H9 (cell line): Measurements from ENCODE around the gene RRP9. TPM values are rescaled to one million over a fixed set of nuclear protein-coding genes. Genes with fewer than 3 reads are reported as not detected.

Experiments
- DNase-seq: peaks from one replicate; pipeline ENCODE4 v3.0.0-alpha.2; 2017
- H2AFZ ChIP-seq: one replicate; pipeline ENCODE4 v1.6.1; 2013; ENCODE audit warnings: mild to moderate bottlenecking, low read length, control low read depth, moderate library complexity
- H2AK5ac ChIP-seq: 2 replicates; pipeline ENCODE4 v1.6.1; 2013; ENCODE audit warnings: low read length, control low read depth, mixed read lengths; ENCODE audit not compliant: insufficient read length
- H2BK120ac ChIP-seq: one replicate; pipeline ENCODE4 v1.6.1; 2013; ENCODE audit warnings: low read depth, mild to moderate bottlenecking, low read length, control low read depth, inconsistent platforms; ENCODE audit not compliant: poor library complexity, severe bottlenecking
- H2BK12ac ChIP-seq: 2 replicates; pipeline ENCODE4 v1.6.1; 2013; ENCODE audit warnings: low read length, control low read depth, mixed read lengths, low read depth; ENCODE audit not compliant: insufficient read length
- H2BK15ac ChIP-seq: 2 replicates; pipeline ENCODE4 v1.6.1; 2013; ENCODE audit warnings: low read depth, low read length, control low read depth
- H2BK20ac ChIP-seq: one replicate; pipeline ENCODE4 v1.6.1; 2013; ENCODE audit warnings: low read depth, mild to moderate bottlenecking, low read length, control low read depth, inconsistent platforms; ENCODE audit not compliant: poor library complexity, severe bottlenecking
- H2BK5ac ChIP-seq: 2 replicates; pipeline ENCODE4 v1.6.1; 2013; ENCODE audit warnings: low read length, control low read depth, mixed read lengths; ENCODE audit not compliant: insufficient read length
- H3K14ac ChIP-seq: 2 replicates; pipeline ENCODE4 v1.6.1; 2013; ENCODE audit warnings: low read length, control low read depth; ENCODE audit not compliant: insufficient read depth
- H3K18ac ChIP-seq: 2 replicates; pipeline ENCODE4 v1.6.1; 2013; ENCODE audit warnings: low read depth, mild to moderate bottlenecking, mixed read lengths, low read length, control low read depth; ENCODE audit not compliant: insufficient read length
- H3K23ac ChIP-seq: 2 replicates; pipeline ENCODE4 v1.6.1; 2013; ENCODE audit warnings: low read length, control low read depth, mixed read lengths, low read depth; ENCODE audit not compliant: insufficient read length
- H3K23me2 ChIP-seq: 2 replicates; pipeline ENCODE4 v1.6.1; 2013; ENCODE audit warnings: low read depth, mild to moderate bottlenecking, mixed read lengths, low read length, control low read depth; ENCODE audit not compliant: insufficient read length, poor library complexity, severe bottlenecking
- H3K27ac ChIP-seq: 2 replicates; pipeline ENCODE4 v1.5.1; 2013; ENCODE audit warnings: low read length, control low read depth, mixed read lengths, low read depth; ENCODE audit not compliant: insufficient read length
- H3K27me3 ChIP-seq: 2 replicates; pipeline ENCODE4 v1.6.1; 2013; ENCODE audit warnings: low read length, control low read depth, inconsistent platforms; ENCODE audit not compliant: insufficient read depth
- H3K4ac ChIP-seq: 2 replicates; pipeline ENCODE4 v1.6.1; 2013; ENCODE audit warnings: low read depth, mild to moderate bottlenecking, control low read depth, inconsistent platforms, low read length, moderate library complexity
- H3K4me1 ChIP-seq: 2 replicates; pipeline ENCODE4 v1.6.1; 2013; ENCODE audit warnings: low read length, control low read depth, inconsistent platforms; ENCODE audit not compliant: insufficient read depth
- H3K4me2 ChIP-seq: 2 replicates; pipeline ENCODE4 v1.6.1; 2013; ENCODE audit warnings: low read length, control low read depth, mixed read lengths; ENCODE audit not compliant: insufficient read length, insufficient read depth
- H3K56ac ChIP-seq: 2 replicates; pipeline ENCODE4 v1.6.1; 2013; ENCODE audit warnings: low read depth, mild to moderate bottlenecking, mixed read lengths, low read length, control low read depth; ENCODE audit not compliant: insufficient read length
- H3K79me1 ChIP-seq: 2 replicates; pipeline ENCODE4 v1.6.1; 2013; ENCODE audit warnings: low read depth, mild to moderate bottlenecking, moderate library complexity, low read length, control low read depth, inconsistent platforms; ENCODE audit not compliant: insufficient read depth, poor library complexity, severe bottlenecking
- H3K79me2 ChIP-seq: 2 replicates; pipeline ENCODE4 v1.6.1; 2013; ENCODE audit warnings: low read length, control low read depth, inconsistent platforms; ENCODE audit not compliant: insufficient read depth
- H3K9ac ChIP-seq: 2 replicates; pipeline ENCODE4 v1.6.1; 2013; ENCODE audit warnings: low read length, control low read depth, mixed read lengths; ENCODE audit not compliant: insufficient read length; ENCODE audit errors: extremely low read depth
- H3K9me3 ChIP-seq: one replicate; pipeline ENCODE4 v1.6.1; 2013; ENCODE audit warnings: low read depth, low read length, inconsistent platforms; ENCODE audit not compliant: control insufficient read depth
- H3T11ph ChIP-seq: one replicate; pipeline ENCODE4 v1.6.1; 2013; ENCODE audit warnings: mild to moderate bottlenecking, low read length, control low read depth, inconsistent platforms
- H4K20me1 ChIP-seq: one replicate; pipeline ENCODE4 v1.6.1; 2013; ENCODE audit not compliant: control insufficient read depth, insufficient read length, insufficient read depth
- H4K5ac ChIP-seq: 2 replicates; pipeline ENCODE4 v1.6.1; 2013; ENCODE audit warnings: low read depth, mild to moderate bottlenecking, mixed read lengths, low read length, control low read depth; ENCODE audit not compliant: insufficient read length
- H4K8ac ChIP-seq: replicated peaks from 2 replicates; pipeline ENCODE4 v1.6.1; 2013; ENCODE audit warnings: low read length, control low read depth, mixed read lengths, low read depth; ENCODE audit not compliant: insufficient read length
- H4K91ac ChIP-seq: 2 replicates; pipeline ENCODE4 v1.6.1; 2013; ENCODE audit warnings: low read depth, mild to moderate bottlenecking, moderate library complexity, mixed read lengths, low read length, control low read depth; ENCODE audit not compliant: insufficient read length
- H3K27ac Mint-ChIP-seq, 3 experiments: 2 replicates in 2 of 3; 3 replicates in 1 of 3; pipeline ENCODE4 v1.8.0; 2020 to 2021; ENCODE audit warnings: mixed read lengths in 3 of 3, mild to moderate bottlenecking in 1 of 3, moderate library complexity in 1 of 3
- H3K27me3 Mint-ChIP-seq: 2 replicates; pipeline ENCODE4 v1.8.0; 2021; ENCODE audit warnings: low read depth, mild to moderate bottlenecking, moderate library complexity, mixed read lengths
- H3K36me3 Mint-ChIP-seq, 3 experiments: 2 replicates in 2 of 3; 3 replicates in 1 of 3; pipeline ENCODE4 v1.8.0; 2020 to 2021; ENCODE audit warnings: low read depth in 3 of 3, mixed read lengths in 3 of 3; ENCODE audit not compliant: insufficient read depth in 1 of 3
- H3K4me1 Mint-ChIP-seq, 2 experiments: 2 replicates each; pipeline ENCODE4 v1.8.0; 2020; ENCODE audit warnings: mixed read lengths in 2 of 2
- H3K4me3 Mint-ChIP-seq, 2 experiments: 2 replicates in 1 of 2; 3 replicates in 1 of 2; pipeline ENCODE4 v1.8.0; 2020 to 2021; ENCODE audit warnings: mild to moderate bottlenecking in 2 of 2, mixed read lengths in 2 of 2, moderate library complexity in 1 of 2
- H3K9me3 Mint-ChIP-seq, 2 experiments: 2 replicates in 1 of 2; 3 replicates in 1 of 2; pipeline ENCODE4 v1.8.0; 2020; ENCODE audit warnings: mild to moderate bottlenecking in 2 of 2, mixed read lengths in 2 of 2, moderate library complexity in 1 of 2
- WGBS: extraction: QIAGEN DNeasy Blood & Tissue Kit; methylation state at CpG from one replicate; pipeline ENCODE4 v1.1.7; 2013; ENCODE audit warnings: missing lambda C conversion rate, low lambda C conversion rate, mixed read lengths; ENCODE audit not compliant: insufficient read length; ENCODE audit errors: extremely low coverage; 5-methylcytosine and 5-hydroxymethylcytosine counted together
- total RNA-seq: library from RNA; stranded (reverse); gene quantifications from 2 replicates; pipeline ENCODE4 v1.2.1, GENCODE V29; 2021
- TF ChIP-seq, protein P1 (sequence below): fragments of 200-600 bp; sonication (generic); conservative IDR thresholded peaks from 3 replicates; pipeline ENCODE4 v1.8.0; 2021; ENCODE audit warnings: antibody characterized with exemption, mild to moderate bottlenecking

Gene RRP9
- total RNA-seq, 1 experiment from 2014 or later = 64.0 TPM

DNA sequence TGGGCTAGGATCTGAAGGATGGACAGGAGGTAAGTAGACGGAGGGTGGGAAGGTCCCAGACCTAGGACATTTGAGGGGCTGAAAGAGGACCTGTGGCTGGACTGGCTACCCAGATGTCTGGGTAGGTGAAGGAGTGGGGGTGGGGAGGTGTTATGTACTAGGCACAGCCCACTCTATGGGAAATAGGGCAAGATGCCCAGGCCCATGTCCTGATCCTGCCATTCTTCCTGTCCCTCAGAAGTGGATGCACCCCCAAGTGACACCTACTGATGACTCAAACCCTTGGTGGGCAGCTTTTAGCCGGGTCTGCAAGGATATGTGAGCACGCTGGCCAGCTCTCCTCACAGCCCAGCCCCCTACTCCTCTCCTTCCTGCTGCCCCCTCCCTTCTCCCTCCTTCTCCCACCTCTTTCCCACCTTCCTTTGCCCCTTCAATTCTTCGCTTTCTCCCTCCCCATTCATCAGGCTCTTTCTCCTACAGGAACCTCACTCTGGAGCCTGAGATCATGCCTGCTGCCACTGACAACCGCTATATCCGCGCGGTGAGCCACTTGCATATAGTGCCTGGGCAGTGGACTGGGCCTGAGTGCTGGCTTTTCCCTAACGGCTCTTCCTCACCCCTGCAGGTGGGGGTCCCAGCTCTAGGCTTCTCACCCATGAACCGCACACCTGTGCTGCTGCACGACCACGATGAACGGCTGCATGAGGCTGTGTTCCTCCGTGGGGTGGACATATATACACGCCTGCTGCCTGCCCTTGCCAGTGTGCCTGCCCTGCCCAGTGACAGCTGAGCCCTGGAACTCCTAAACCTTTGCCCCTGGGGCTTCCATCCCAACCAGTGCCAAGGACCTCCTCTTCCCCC, 46.8 kb upstream of the RRP9 start:
- Mint-ChIP-seq H3K36me3 (peaks cover 19 to 26% (median 23%) of the 10 kb centered on the region in 3 experiments), H3K27me3 (peaks cover 1% of the 10 kb centered on the region; the same call in 1 of the 2 replicates)

More for the DNA sequence above, 46.8 kb upstream of the RRP9 start:
- H2BK12ac ChIP-seq = no peak overlapping the region
- H2BK20ac ChIP-seq = no peak overlapping the region
- H3K9me3 Mint-ChIP-seq = no peaks in the 10 kb centered on the region
- H4K91ac ChIP-seq = no peak overlapping the region
- no peak overlapping the region for H3K4me2 ChIP-seq
- no peak overlapping the region for H3T11ph ChIP-seq
- no peaks in the 10 kb centered on the region for H3K23me2 ChIP-seq
- H3K14ac ChIP-seq = no peak overlapping the region
- H3K4me3 Mint-ChIP-seq = no peak overlapping the region; a peak in 1 of 5 replicates
- peak overlapping the region; percentile 44 to 86 (median 50); a peak in 4 of 7 replicates for H3K27ac Mint-ChIP-seq
- no peak overlapping the region for H3K18ac ChIP-seq
- no peak overlapping the region for H2AK5ac ChIP-seq
- no peak overlapping the region for H2AFZ ChIP-seq
- H4K20me1 ChIP-seq = peaks cover 3% of the 10 kb centered on the region
- H3K9ac ChIP-seq = no peak overlapping the region
- no peak overlapping the region for H3K23ac ChIP-seq
- no peak overlapping the region for H3K56ac ChIP-seq
- H4K8ac ChIP-seq = no peak overlapping the region
- peaks cover 3% of the 10 kb centered on the region; the same call in 1 of the 2 replicates for H3K4me1 ChIP-seq
- no peak for DNase-seq
- H2BK120ac ChIP-seq = no peak overlapping the region
- H3K4me1 Mint-ChIP-seq = peaks cover 17 to 28% of the 10 kb centered on the region in 2 experiments
- no CpG with 5 or more reads among the region's 15 CpGs for WGBS
- no peaks in the 10 kb centered on the region for H3K27me3 ChIP-seq
- no peaks in the 10 kb centered on the region for H3K9me3 ChIP-seq
- no peak overlapping the region; the same call in 1 of the 2 replicates for H2BK15ac ChIP-seq
- H3K79me2 ChIP-seq = no peaks in the 10 kb centered on the region
- no peak overlapping the region for H2BK5ac ChIP-seq
- H3K27ac ChIP-seq = no peak overlapping the region
- no peak overlapping the region for H3K4ac ChIP-seq
- H3K79me1 ChIP-seq = no peaks in the 10 kb centered on the region
- H4K5ac ChIP-seq = no peak overlapping the region
- TF ChIP-seq, protein P1, sequence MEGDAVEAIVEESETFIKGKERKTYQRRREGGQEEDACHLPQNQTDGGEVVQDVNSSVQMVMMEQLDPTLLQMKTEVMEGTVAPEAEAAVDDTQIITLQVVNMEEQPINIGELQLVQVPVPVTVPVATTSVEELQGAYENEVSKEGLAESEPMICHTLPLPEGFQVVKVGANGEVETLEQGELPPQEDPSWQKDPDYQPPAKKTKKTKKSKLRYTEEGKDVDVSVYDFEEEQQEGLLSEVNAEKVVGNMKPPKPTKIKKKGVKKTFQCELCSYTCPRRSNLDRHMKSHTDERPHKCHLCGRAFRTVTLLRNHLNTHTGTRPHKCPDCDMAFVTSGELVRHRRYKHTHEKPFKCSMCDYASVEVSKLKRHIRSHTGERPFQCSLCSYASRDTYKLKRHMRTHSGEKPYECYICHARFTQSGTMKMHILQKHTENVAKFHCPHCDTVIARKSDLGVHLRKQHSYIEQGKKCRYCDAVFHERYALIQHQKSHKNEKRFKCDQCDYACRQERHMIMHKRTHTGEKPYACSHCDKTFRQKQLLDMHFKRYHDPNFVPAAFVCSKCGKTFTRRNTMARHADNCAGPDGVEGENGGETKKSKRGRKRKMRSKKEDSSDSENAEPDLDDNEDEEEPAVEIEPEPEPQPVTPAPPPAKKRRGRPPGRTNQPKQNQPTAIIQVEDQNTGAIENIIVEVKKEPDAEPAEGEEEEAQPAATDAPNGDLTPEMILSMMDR = no peak
